AG04450 (cell line): ENCODE measurements around the gene BCAR3. TPM values are rescaled to one million over a fixed set of nuclear protein-coding genes. Genes with fewer than 3 reads are reported as not detected.

Experiments used
- CTCF ChIA-PET: fragments of 300-600, 350-600 bp; formaldehyde crosslinking; extraction: SDS; loops from one replicate; lab custom pipeline; 2022; ENCODE audit warnings: antibody characterized with exemption, inconsistent platforms; lab: Charles Lee
- POLR2A ChIA-PET: fragments of 350-600 bp; formaldehyde crosslinking; extraction: SDS; loops from one replicate; lab custom pipeline; 2021; ENCODE audit warnings: antibody characterized with exemption, inconsistent platforms; lab: Yijun Ruan, JAX
- DNase-seq: peaks from one replicate; pipeline ENCODE4 v3.0.0-alpha.2; 2011; ENCODE audit warnings: low read depth, low spot score
- H3K27ac ChIP-seq: one replicate; pipeline ENCODE4 v1.5.1; 2012; ENCODE audit warnings: low read depth, low read length, control low read depth
- H3K27me3 ChIP-seq: one replicate; pipeline ENCODE4 v1.6.0; 2012; ENCODE audit warnings: low read length; ENCODE audit not compliant: control insufficient read depth, insufficient read depth
- H3K4me3 ChIP-seq: 2 replicates; pipeline ENCODE4 v1.5.1; 2011; ENCODE audit warnings: mild to moderate bottlenecking, low read depth, low read length, control low read depth
- H3K9me3 ChIP-seq: 2 replicates; pipeline ENCODE4 v1.5.1; 2012; ENCODE audit warnings: low read length; ENCODE audit not compliant: control insufficient read depth, insufficient read depth
- polyA plus RNA-seq: library from polyadenylated mRNA; depleted of rRNA; stranded (reverse); fragments of >200 nt; gene quantifications from 2 replicates; pipeline ENCODE4 v1.2.3, GENCODE V29; 2011
- TF ChIP-seq, protein P1 (sequence below): IDR thresholded peaks from 2 replicates; pipeline ENCODE4 v1.5.1; 2011; ENCODE audit warnings: low read depth, low read length, control low read depth, inconsistent platforms

The BCAR3 gene
- polyA plus RNA-seq, 1 experiment = 20.6 TPM

DNA sequence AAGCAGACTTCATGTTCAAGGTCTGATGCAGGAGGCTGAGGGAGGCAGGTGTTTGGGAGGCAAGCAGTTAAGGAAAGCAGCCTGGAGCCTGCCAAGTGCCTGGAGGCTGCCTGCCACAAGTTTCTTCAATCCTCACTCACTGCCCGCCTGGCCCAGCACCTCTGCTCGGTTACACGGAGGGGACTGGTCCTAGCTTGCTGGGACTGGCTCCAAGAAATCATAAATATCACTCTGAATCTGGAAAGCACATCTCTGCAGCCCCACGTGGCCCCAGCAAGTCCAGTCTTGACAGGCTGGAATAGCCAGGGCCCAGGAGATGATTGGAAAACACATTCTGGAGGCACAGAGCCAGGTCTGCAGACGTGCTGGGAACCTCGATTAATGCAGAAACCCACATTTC is 83.9 kb downstream of the BCAR3 start:
- Histone ChIP-seq H3K27ac (no peak overlapping the region), H3K4me3 (no peak overlapping the region), H3K27me3 (no peaks in the 10 kb centered on the region), H3K9me3 (no peaks in the 10 kb centered on the region)
- DNase-seq = no peak
- ChIA-PET POLR2A (no interaction called here), CTCF (interaction anchor here (1.2 kb wide), 1 partner anchor 10 kb away, joined by 4 read pairs; no protein-coding TSS in a partner anchor)
- TF ChIP-seq, protein P1, sequence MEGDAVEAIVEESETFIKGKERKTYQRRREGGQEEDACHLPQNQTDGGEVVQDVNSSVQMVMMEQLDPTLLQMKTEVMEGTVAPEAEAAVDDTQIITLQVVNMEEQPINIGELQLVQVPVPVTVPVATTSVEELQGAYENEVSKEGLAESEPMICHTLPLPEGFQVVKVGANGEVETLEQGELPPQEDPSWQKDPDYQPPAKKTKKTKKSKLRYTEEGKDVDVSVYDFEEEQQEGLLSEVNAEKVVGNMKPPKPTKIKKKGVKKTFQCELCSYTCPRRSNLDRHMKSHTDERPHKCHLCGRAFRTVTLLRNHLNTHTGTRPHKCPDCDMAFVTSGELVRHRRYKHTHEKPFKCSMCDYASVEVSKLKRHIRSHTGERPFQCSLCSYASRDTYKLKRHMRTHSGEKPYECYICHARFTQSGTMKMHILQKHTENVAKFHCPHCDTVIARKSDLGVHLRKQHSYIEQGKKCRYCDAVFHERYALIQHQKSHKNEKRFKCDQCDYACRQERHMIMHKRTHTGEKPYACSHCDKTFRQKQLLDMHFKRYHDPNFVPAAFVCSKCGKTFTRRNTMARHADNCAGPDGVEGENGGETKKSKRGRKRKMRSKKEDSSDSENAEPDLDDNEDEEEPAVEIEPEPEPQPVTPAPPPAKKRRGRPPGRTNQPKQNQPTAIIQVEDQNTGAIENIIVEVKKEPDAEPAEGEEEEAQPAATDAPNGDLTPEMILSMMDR = no peak

DNA sequence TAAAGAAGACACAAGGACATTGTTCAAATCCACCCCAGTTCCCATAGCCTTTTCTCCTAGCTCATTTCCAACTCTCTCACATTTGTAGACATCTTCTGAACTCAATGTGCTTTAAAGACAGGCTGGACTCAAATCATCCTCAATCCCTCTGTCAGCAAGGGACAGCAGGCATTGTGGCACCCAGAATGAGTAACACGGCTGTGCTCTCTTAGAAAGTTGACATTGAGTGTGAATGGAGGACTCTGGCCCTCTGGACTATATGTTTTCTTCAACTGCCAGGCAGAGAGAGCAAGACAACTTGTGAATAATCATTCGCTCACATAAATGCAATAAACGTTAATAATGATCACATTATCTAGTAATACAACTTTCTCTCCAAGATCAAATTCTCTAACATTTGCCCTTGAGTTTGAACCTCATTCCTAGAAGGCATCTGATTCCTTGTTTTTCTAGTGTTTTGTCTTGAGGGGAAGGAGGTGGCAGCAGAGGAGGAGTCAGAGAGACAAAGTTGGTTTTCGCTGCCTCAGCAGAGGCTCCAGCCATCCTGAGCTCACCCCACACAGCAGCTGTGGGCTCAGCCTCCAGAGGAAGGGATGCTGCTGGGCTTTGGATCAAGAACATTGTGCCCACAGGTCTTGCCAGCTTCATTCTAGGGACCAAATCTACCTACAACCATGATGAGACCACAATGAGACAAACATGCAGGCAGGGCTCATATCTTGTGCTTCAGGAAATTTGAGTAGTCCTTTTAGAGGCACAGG is 85.1 kb downstream of the BCAR3 start:
- no peak overlapping the region for H3K4me3 ChIP-seq
- DNase-seq = no peak
- H3K27ac ChIP-seq = no peak overlapping the region
- TF ChIP-seq, protein P1 = no peak
- H3K9me3 ChIP-seq = no peaks in the 10 kb centered on the region
- CTCF ChIA-PET = interaction anchor here (1.0 kb wide), 1 partner anchor 33 kb away, joined by 4 read pairs; no protein-coding TSS in a partner anchor
- POLR2A ChIA-PET = no interaction called here
- no peaks in the 10 kb centered on the region for H3K27me3 ChIP-seq

DNA sequence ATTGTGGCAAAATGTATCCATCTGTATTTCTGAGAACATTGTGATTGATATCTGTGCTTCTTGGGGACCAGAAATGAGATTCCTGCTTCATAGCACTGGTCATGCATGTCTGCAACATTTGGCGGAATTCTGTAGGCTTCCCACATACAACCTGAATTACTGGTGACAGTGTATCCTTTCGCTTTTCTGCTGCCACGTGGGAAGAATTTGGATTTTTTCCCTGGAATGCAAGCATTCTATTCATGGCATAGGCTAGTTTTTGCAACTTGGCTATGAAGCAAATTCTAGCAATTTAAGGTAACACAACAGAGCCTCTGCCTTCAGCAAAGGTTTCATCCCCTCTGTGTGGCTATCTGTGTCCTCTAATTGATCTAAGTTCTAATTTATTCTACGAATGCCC is 85.9 kb downstream of the BCAR3 start:
- no peak overlapping the region for H3K27ac ChIP-seq
- ChIA-PET CTCF (no interaction called here), POLR2A (no interaction called here)
- no peaks in the 10 kb centered on the region for H3K9me3 ChIP-seq
- TF ChIP-seq, protein P1 = no peak
- no peaks in the 10 kb centered on the region for H3K27me3 ChIP-seq
- DNase-seq = no peak
- no peak overlapping the region for H3K4me3 ChIP-seq

DNA sequence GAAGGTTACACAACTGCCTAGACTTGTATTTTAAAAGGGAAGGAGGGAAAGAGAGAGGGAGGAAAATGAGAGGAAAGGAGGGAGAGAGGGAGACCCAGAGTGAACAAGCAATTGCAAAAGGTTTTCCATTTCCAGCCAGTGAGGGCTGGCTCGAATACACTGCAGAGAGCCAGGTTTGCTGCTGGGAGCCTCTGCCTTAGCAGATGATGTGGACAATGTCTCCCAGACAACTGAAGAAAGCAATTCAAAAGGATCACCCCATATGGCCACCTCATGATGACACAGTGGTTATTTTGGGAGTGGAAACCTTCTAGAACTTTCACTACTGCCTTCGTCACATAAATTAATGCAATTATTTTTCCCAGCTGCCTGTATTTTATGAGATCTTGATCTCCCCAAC is 86.4 kb downstream of the BCAR3 start:
- ChIA-PET CTCF (interaction anchor here (2.2 kb wide), 1 partner anchor 249 kb away, joined by 10 read pairs; no protein-coding TSS in a partner anchor), POLR2A (no interaction called here)
- TF ChIP-seq, protein P1 = no peak

DNA sequence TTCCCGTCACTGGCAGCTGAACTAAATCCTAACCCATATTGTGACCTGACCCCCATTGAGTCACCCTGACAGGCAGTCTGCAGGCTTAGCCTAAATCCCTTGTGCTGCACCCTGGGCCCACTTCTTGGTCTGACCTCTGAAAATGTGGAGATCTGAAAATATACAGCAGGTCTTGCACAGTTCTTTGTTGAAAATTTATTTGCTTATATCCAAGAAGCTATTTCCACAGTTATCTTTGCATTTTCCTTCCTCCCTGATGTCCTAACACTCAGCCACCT is 87.1 kb downstream of the BCAR3 start:
- H3K9me3 ChIP-seq = no peaks in the 10 kb centered on the region
- H3K4me3 ChIP-seq = no peak overlapping the region
- H3K27ac ChIP-seq = no peak overlapping the region
- ChIA-PET POLR2A (no interaction called here), CTCF (interaction anchor here (0.7 to 2.2 kb wide), 2 partner anchors 219 to 250 kb away, joined by 3 to 10 read pairs; no protein-coding TSS in a partner anchor)
- no peak for DNase-seq
- TF ChIP-seq, protein P1 = no peak
- H3K27me3 ChIP-seq = no peaks in the 10 kb centered on the region

More for the DNA sequence above, 86.4 kb downstream of the BCAR3 start:
- no peaks in the 10 kb centered on the region for H3K9me3 ChIP-seq
- H3K27ac ChIP-seq = no peak overlapping the region
- no peak for DNase-seq
- no peaks in the 10 kb centered on the region for H3K27me3 ChIP-seq
- H3K4me3 ChIP-seq = no peak overlapping the region
